ENCODE results near the gene CNTNAP2. TPM values are rescaled to one million over a fixed set of nuclear protein-coding genes. Genes with fewer than 3 reads are reported as not detected.

The CNTNAP2 gene
- total and polyA plus RNA-seq, 2 experiments from 2014 or later: not detected

DNA sequence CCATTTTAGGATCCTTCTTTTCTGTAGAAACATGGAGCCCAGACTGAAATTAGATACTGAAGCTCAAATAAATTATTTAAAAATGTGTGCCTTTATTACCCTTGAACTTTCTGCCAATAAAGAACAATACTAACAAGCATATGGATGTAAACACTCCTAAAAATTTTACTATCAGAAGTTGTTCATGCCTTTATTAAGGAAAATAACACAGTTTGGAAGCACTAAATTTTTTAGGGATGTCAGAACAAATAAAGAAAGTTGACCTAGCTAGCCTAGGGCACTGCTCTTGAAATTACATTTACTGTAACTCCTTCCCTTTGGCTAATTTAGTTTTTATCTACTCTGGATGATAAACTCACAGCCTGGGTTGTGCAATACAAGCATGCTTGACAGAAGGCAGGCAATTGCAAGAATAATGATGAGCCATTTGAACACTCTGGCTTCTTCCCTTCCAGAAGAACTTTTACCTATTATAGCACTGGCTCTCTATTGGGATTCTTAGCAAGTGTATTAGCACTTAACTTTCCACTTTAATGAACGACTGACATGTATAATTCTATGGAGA is 2122.2 kb downstream of the CNTNAP2 start:
- no peak overlapping the region for H2AFZ ChIP-seq
- H3K36me3 ChIP-seq (ENCODE audit: low read depth): no peaks in the 10 kb centered on the region
- 4 to 19% methylated on average over 1 of the region's 1 CpG for WGBS, 2 experiments (ENCODE audit: low coverage in 1 of 2, low lambda C conversion rate in 2 of 2, missing lambda C conversion rate in 2 of 2)
- in situ Hi-C loops (cut with MboI): no loop called here
- H3K27me3 ChIP-seq (replicated peaks; ENCODE audit: insufficient read depth): no peaks in the 10 kb centered on the region
- no peak overlapping the region for H3K27ac ChIP-seq
- H3K4me2 ChIP-seq (ENCODE audit: unreplicated experiment): no peak overlapping the region
- no peaks in the 10 kb centered on the region for H3K79me2 ChIP-seq (ENCODE audit: insufficient read depth)
- no peaks in the 10 kb centered on the region for H3K9me2 ChIP-seq (ENCODE audit: insufficient read depth)
- no peaks in the 10 kb centered on the region for H3F3A ChIP-seq (ENCODE audit: insufficient read depth)
- no peak for DNase-seq
- no peaks in the 10 kb centered on the region for H4K20me1 ChIP-seq (ENCODE audit: insufficient read depth)
- H3K9ac ChIP-seq: no peak overlapping the region
- H3K4me3 ChIP-seq: no peak overlapping the region
- no peaks in the 10 kb centered on the region for H3K9me3 ChIP-seq (ENCODE audit: low read depth)
- TF ChIP-seq EZH2 (IDR thresholded peaks at IDR 0.05; ENCODE audit: insufficient read depth, poor library complexity, severe bottlenecking): no peak
- TF ChIP-seq EZH2phosphoT487 (IDR thresholded peaks at IDR 0.05; ENCODE audit: insufficient read depth, low read depth): no peak
- no peaks in the 10 kb centered on the region for H3K4me1 ChIP-seq (ENCODE audit: insufficient read depth)

DNA sequence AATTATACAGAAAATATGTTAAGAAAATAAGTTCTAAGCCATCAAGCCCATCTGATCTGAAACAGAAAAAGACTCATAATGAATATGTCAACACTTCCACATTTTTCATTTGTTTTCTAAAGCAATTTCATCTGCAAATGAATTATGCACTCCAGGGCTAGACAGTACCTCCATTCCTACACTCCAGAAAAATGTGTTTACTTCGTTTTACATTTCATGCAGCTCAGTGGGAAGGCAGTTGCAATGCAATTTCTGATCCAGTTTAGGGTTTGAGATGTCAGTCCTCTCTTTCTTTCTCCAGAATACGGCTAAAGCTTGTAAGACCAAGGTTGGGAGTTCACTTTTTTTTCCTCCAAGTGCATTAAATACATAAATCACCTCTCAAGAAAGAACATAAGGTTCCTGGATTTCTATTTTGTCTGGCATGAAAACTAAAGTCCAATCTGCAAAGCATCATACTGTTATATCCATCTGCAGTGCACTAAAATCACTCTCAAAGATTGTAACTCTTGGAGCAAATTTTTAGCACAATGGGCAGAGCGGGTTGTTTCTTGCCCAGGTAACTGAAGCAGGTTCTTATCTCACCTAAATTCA is 2125.2 kb downstream of the CNTNAP2 start:
- Histone ChIP-seq H3F3A (ENCODE audit: insufficient read depth) (no peaks in the 10 kb centered on the region), H3K9me2 (ENCODE audit: insufficient read depth) (no peaks in the 10 kb centered on the region), H3K4me2 (ENCODE audit: unreplicated experiment) (no peak overlapping the region), H3K27ac (no peak overlapping the region), H3K4me1 (ENCODE audit: insufficient read depth) (no peaks in the 10 kb centered on the region), H2AFZ (peak overlapping the region; percentile 71), H3K27me3 (replicated peaks; ENCODE audit: insufficient read depth) (no peaks in the 10 kb centered on the region), H3K79me2 (ENCODE audit: insufficient read depth) (no peaks in the 10 kb centered on the region), H3K9me3 (ENCODE audit: low read depth) (no peaks in the 10 kb centered on the region), H3K4me3 (no peak overlapping the region), H3K36me3 (ENCODE audit: low read depth) (no peaks in the 10 kb centered on the region), H4K20me1 (ENCODE audit: insufficient read depth) (no peaks in the 10 kb centered on the region), H3K9ac (no peak overlapping the region)
- in situ Hi-C loops (cut with MboI): no loop called here
- WGBS, 2 experiments (ENCODE audit: low coverage in 1 of 2, low lambda C conversion rate in 2 of 2, missing lambda C conversion rate in 2 of 2): 0 to 5% methylated on average over 3 of the region's 3 CpGs
- no peak for TF ChIP-seq EZH2 (IDR thresholded peaks at IDR 0.05; ENCODE audit: insufficient read depth, poor library complexity, severe bottlenecking)
- no peak for TF ChIP-seq EZH2phosphoT487 (IDR thresholded peaks at IDR 0.05; ENCODE audit: insufficient read depth, low read depth)
- DNase-seq: no peak

DNA sequence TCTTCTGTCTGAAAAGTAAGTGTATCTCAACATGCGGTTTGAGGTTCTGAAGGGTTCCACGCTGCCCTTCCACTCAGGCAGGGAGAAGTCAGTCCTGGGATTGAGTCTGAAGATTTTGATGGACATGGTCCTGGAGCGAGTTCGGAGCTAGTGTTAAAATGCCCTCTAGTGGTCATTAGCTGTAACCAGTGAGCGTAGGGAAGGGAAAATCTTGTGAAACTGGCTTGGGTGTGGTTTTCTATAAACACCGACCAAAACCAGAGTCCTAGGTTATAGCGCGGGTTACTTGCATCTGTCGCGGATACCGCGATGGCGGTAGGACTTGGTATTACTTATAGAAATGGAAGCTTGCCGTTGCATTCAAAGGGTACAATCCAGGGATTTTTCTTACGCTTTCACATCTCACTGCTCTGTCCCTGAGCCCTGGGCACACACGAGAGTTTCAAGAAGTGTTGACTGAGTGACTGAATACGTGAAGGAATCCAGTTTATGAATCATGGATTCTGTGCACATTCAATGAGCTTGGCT is 2125.8 kb downstream of the CNTNAP2 start:
- peak overlapping the region; percentile 24 for H3K4me2 ChIP-seq (ENCODE audit: unreplicated experiment)
- H3K27me3 ChIP-seq (replicated peaks; ENCODE audit: insufficient read depth): no peaks in the 10 kb centered on the region
- in situ Hi-C loops (cut with MboI): no loop called here
- TF ChIP-seq EZH2 (IDR thresholded peaks at IDR 0.05; ENCODE audit: insufficient read depth, poor library complexity, severe bottlenecking) (no peak), EZH2phosphoT487 (IDR thresholded peaks at IDR 0.05; ENCODE audit: insufficient read depth, low read depth) (no peak)
- no peaks in the 10 kb centered on the region for H3K9me2 ChIP-seq (ENCODE audit: insufficient read depth)
- DNase-seq: peak; percentile 75
- no peaks in the 10 kb centered on the region for H3K36me3 ChIP-seq (ENCODE audit: low read depth)
- peak overlapping the region; percentile 40 for H3K4me3 ChIP-seq
- H3K9ac ChIP-seq: no peak overlapping the region
- no peaks in the 10 kb centered on the region for H3K9me3 ChIP-seq (ENCODE audit: low read depth)
- H3K27ac ChIP-seq: no peak overlapping the region
- no peaks in the 10 kb centered on the region for H3F3A ChIP-seq (ENCODE audit: insufficient read depth)
- WGBS, 2 experiments (ENCODE audit: low coverage in 1 of 2, low lambda C conversion rate in 2 of 2, missing lambda C conversion rate in 2 of 2): 1 to 2% methylated on average over 17 of the region's 17 CpGs
- H3K4me1 ChIP-seq (ENCODE audit: insufficient read depth): no peaks in the 10 kb centered on the region
- H3K79me2 ChIP-seq (ENCODE audit: insufficient read depth): no peaks in the 10 kb centered on the region
- peak overlapping the region; percentile 71 for H2AFZ ChIP-seq
- no peaks in the 10 kb centered on the region for H4K20me1 ChIP-seq (ENCODE audit: insufficient read depth)

DNA sequence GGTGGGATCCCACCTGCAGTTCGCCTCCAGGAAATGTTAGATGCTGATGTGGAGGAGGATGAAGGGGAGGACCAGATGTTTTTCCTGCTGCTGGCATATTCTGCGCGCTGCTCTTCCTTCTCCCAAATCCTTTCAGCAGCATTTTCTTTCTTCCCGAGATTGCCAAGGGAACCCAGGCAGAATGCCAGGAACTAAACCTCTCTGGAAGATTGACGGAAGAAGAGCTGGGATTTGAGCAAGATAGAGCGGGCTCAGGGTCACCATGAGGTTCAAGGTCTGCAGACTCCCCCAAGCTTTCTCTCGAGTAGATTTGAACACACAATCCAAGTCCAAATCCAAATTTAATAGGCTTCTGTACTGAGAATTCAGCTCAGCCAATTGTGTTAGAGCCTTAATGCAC is 2128.8 kb downstream of the CNTNAP2 start:
- H3K4me1 ChIP-seq (ENCODE audit: insufficient read depth): no peaks in the 10 kb centered on the region
- no peak for TF ChIP-seq EZH2phosphoT487 (IDR thresholded peaks at IDR 0.05; ENCODE audit: insufficient read depth, low read depth)
- no peak for TF ChIP-seq EZH2 (IDR thresholded peaks at IDR 0.05; ENCODE audit: insufficient read depth, poor library complexity, severe bottlenecking)
- no peaks in the 10 kb centered on the region for H3K36me3 ChIP-seq (ENCODE audit: low read depth)
- no peaks in the 10 kb centered on the region for H3K9me2 ChIP-seq (ENCODE audit: insufficient read depth)
- no peak overlapping the region for H3K4me3 ChIP-seq
- H3F3A ChIP-seq (ENCODE audit: insufficient read depth): no peaks in the 10 kb centered on the region
- H3K9ac ChIP-seq: no peak overlapping the region
- no peaks in the 10 kb centered on the region for H3K27me3 ChIP-seq (replicated peaks; ENCODE audit: insufficient read depth)
- no peaks in the 10 kb centered on the region for H4K20me1 ChIP-seq (ENCODE audit: insufficient read depth)
- in situ Hi-C loops (cut with MboI): no loop called here
- 16 to 17% methylated on average over 7 of the region's 7 CpGs for WGBS, 2 experiments (ENCODE audit: low coverage in 1 of 2, low lambda C conversion rate in 2 of 2, missing lambda C conversion rate in 2 of 2)
- H3K9me3 ChIP-seq (ENCODE audit: low read depth): no peaks in the 10 kb centered on the region
- H3K4me2 ChIP-seq (ENCODE audit: unreplicated experiment): no peak overlapping the region
- no peaks in the 10 kb centered on the region for H3K79me2 ChIP-seq (ENCODE audit: insufficient read depth)
- DNase-seq: no peak
- no peak overlapping the region for H3K27ac ChIP-seq
- no peak overlapping the region for H2AFZ ChIP-seq

All from GM23248 (cell line).